ENCODE results near the gene PHOX2A. TPM values are rescaled to one million over a fixed set of nuclear protein-coding genes. Genes with fewer than 3 reads are reported as not detected.
A peak's percentile ranks its signal among the peaks of the same experiment; 100 is the strongest.

PHOX2A gene
- total and polyA plus RNA-seq, 11 donors: not detected

- no peak for DNase-seq
- TF ChIP-seq CTCF (IDR thresholded peaks at IDR 0.05) (no peak), POLR2A (IDR thresholded peaks at IDR 0.05) (no peak)
- peak in 1 of 4 donors; percentile 2 for ATAC-seq
- H3K4me3 ChIP-seq: no peak overlapping the region
- peaks cover 0 to 38% (median 12%) of the 10 kb centered on the region in 12 donors for H3K4me1 ChIP-seq
- peak overlapping the region in 6 of 12 donors; percentile 18 to 66 (median 35) for H3K27ac ChIP-seq
- peaks cover 0 to 89% (median 85%) of the 10 kb centered on the region in 9 donors for H3K36me3 ChIP-seq
- no peaks in the 10 kb centered on the region for H3K27me3 ChIP-seq
- no peaks in the 10 kb centered on the region for H3K9me3 ChIP-seq
- 85 to 91% (median 87%) methylated on average over 10 to 18 of the region's 18 CpGs for WGBS, 4 donors
- intact Hi-C loops (cut with DNase I): loop anchor here in 1 of 10 donors (10.0 kb wide), 1 partner anchor 184 kb away; no protein-coding TSS in a partner anchor
Observed at GRCh38 chr11:72230764-72231365, 13.1 kb downstream of the PHOX2A start.

- WGBS, 4 donors: 92 to 95% (median 94%) methylated on average over 18 to 21 of the region's 21 CpGs
- Histone ChIP-seq H3K4me3 (no peak overlapping the region), H3K9me3 (no peaks in the 10 kb centered on the region), H3K27me3 (no peaks in the 10 kb centered on the region), H3K36me3 (peaks cover 0 to 81% (median 78%) of the 10 kb centered on the region in 9 donors), H3K27ac (no peak overlapping the region), H3K4me1 (peaks cover 0 to 46% (median 16%) of the 10 kb centered on the region in 12 donors)
- DNase-seq (no peak), ATAC-seq (no peak)
- TF ChIP-seq POLR2A (IDR thresholded peaks at IDR 0.05): no peak
- no peak for TF ChIP-seq CTCF (IDR thresholded peaks at IDR 0.05)
- intact Hi-C loops (cut with DNase I): loop anchor here in 3 of 10 donors (10.0 kb wide), 2 partner anchors 185 to 215 kb away; no protein-coding TSS in a partner anchor
Observed at GRCh38 chr11:72229925-72230763, 13.8 kb downstream of the PHOX2A start.

- intact Hi-C loops (cut with DNase I): loop anchor here in 2 of 10 donors (10.0 kb wide), 2 partner anchors 185 to 215 kb away; no protein-coding TSS in a partner anchor
- Histone ChIP-seq H3K9me3 (no peaks in the 10 kb centered on the region), H3K27ac (no peak overlapping the region), H3K4me1 (peaks cover 0 to 47% (median 16%) of the 10 kb centered on the region in 12 donors), H3K36me3 (peaks cover 0 to 75% (median 72%) of the 10 kb centered on the region in 9 donors), H3K4me3 (no peak overlapping the region), H3K27me3 (no peaks in the 10 kb centered on the region)
- ATAC-seq (no peak), DNase-seq (no peak)
- 91 to 97% (median 96%) methylated on average over 7 to 8 of the region's 8 CpGs for WGBS, 4 donors
- TF ChIP-seq POLR2A (IDR thresholded peaks at IDR 0.05): no peak
- no peak for TF ChIP-seq CTCF (IDR thresholded peaks at IDR 0.05)
Observed at GRCh38 chr11:72229336-72229924, 14.5 kb downstream of the PHOX2A start.
